Measurements from ENCODE around the gene KCNT1. TPM values are rescaled to one million over a fixed set of nuclear protein-coding genes. Genes with fewer than 3 reads are reported as not detected.

KCNT1 gene
- total and polyA plus RNA-seq, 10 of the 15 experiments (the other 5 are each of a cell fraction or from before 2014, with no cell fraction given): not detected

- TF ChIP-seq, protein P1, sequence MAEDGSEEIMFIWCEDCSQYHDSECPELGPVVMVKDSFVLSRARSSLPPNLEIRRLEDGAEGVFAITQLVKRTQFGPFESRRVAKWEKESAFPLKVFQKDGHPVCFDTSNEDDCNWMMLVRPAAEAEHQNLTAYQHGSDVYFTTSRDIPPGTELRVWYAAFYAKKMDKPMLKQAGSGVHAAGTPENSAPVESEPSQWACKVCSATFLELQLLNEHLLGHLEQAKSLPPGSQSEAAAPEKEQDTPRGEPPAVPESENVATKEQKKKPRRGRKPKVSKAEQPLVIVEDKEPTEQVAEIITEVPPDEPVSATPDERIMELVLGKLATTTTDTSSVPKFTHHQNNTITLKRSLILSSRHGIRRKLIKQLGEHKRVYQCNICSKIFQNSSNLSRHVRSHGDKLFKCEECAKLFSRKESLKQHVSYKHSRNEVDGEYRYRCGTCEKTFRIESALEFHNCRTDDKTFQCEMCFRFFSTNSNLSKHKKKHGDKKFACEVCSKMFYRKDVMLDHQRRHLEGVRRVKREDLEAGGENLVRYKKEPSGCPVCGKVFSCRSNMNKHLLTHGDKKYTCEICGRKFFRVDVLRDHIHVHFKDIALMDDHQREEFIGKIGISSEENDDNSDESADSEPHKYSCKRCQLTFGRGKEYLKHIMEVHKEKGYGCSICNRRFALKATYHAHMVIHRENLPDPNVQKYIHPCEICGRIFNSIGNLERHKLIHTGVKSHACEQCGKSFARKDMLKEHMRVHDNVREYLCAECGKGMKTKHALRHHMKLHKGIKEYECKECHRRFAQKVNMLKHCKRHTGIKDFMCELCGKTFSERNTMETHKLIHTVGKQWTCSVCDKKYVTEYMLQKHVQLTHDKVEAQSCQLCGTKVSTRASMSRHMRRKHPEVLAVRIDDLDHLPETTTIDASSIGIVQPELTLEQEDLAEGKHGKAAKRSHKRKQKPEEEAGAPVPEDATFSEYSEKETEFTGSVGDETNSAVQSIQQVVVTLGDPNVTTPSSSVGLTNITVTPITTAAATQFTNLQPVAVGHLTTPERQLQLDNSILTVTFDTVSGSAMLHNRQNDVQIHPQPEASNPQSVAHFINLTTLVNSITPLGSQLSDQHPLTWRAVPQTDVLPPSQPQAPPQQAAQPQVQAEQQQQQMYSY (CRISPR knock-in tag; IDR thresholded peaks at IDR 0.05): no peak
- TF ChIP-seq CEBPB (IDR thresholded peaks at IDR 0.05; ENCODE audit: borderline replicate concordance in 1 of 2, low read depth in 2 of 2, low read length in 2 of 2): no peak
Observed at GRCh38 chr9:135750786-135751185, 48.8 kb downstream of the KCNT1 start (continued).

GRCh38 chr9:135751501-135751900 is 49.5 kb downstream of the KCNT1 start:
- in situ Hi-C loops (cut with MboI) (no loop called here), intact Hi-C loops (cut with micrococcal nuclease; ENCODE audit: unreplicated experiment) (no loop called here)
- no peak overlapping the region for H3K4me2 ChIP-seq (ENCODE audit: control insufficient read depth, insufficient read depth)
- ChIA-PET POLR2A (no interaction called here), RAD21 (ENCODE audit: unreplicated experiment) (no interaction called here), CTCF (no interaction called here), SMC1A (ENCODE audit: uncharacterized antibody, unreplicated experiment) (no interaction called here)
- WGBS (ENCODE audit: insufficient coverage, insufficient replicate concordance, low lambda C conversion rate, missing lambda C conversion rate): 29% methylated on average over 13 of the region's 13 CpGs
- no peaks in the 10 kb centered on the region for H3K4me1 ChIP-seq (ENCODE audit: control insufficient read depth, insufficient read depth, low read length)
- no peak for TF ChIP-seq IKZF1 (conservative IDR thresholded peaks at IDR 0.05)
- TF ChIP-seq CHD1 (IDR thresholded peaks at IDR 0.05; ENCODE audit: low read depth, low read length): no peak
- no peak for TF ChIP-seq TAF1 (IDR thresholded peaks at IDR 0.05; ENCODE audit: borderline replicate concordance, low read depth, low read length)
- no peak for TF ChIP-seq CEBPZ (IDR thresholded peaks at IDR 0.05; ENCODE audit: low read depth, low read length)
- TF ChIP-seq, protein P2, sequence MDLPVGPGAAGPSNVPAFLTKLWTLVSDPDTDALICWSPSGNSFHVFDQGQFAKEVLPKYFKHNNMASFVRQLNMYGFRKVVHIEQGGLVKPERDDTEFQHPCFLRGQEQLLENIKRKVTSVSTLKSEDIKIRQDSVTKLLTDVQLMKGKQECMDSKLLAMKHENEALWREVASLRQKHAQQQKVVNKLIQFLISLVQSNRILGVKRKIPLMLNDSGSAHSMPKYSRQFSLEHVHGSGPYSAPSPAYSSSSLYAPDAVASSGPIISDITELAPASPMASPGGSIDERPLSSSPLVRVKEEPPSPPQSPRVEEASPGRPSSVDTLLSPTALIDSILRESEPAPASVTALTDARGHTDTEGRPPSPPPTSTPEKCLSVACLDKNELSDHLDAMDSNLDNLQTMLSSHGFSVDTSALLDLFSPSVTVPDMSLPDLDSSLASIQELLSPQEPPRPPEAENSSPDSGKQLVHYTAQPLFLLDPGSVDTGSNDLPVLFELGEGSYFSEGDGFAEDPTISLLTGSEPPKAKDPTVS (IDR thresholded peaks at IDR 0.05; ENCODE audit: low read depth, low read length): no peak
- H3K27ac ChIP-seq (ENCODE audit: control insufficient read depth, insufficient read depth): no peak overlapping the region
- H3K27me3 ChIP-seq (replicated peaks in 1 of 2; ENCODE audit: control insufficient read depth in 2 of 2, insufficient read depth in 2 of 2, low read length in 1 of 2): no peaks in the 10 kb centered on the region; a peak in 1 of 4 replicates
- BruUV-seq (replicated peaks): no TSS peak
- H3K4me3 ChIP-seq: no peak overlapping the region
- no peaks in the 10 kb centered on the region for H3K9me3 ChIP-seq (replicated peaks; ENCODE audit: control insufficient read depth, insufficient read depth, low read length)
- no peaks in the 10 kb centered on the region for H3K36me3 ChIP-seq (ENCODE audit: control insufficient read depth in 2 of 2, insufficient read depth in 2 of 2, low read length in 1 of 2)
- DNase-seq (ENCODE audit: low read depth, low spot score): no peak
- H2AFZ ChIP-seq (ENCODE audit: control insufficient read depth, low read depth, low read length): no peak overlapping the region
- no peak overlapping the region for H3K9ac ChIP-seq (ENCODE audit: control insufficient read depth, insufficient read depth, low read length)
- FAIRE-seq: no peak
- H4K20me1 ChIP-seq (ENCODE audit: control insufficient read depth, insufficient read depth): no peaks in the 10 kb centered on the region
- ATAC-seq: no peak
- no peaks in the 10 kb centered on the region for H3K79me2 ChIP-seq (ENCODE audit: control insufficient read depth, insufficient read depth, low read length)

Measured in GM12878 (cell line).